GM13977 (cell line): ENCODE data around the gene ITCH.
A peak's percentile ranks its signal among the peaks of the same experiment; 100 is the strongest.

ENCODE experiments used
- DNase-seq: peaks from one replicate; pipeline ENCODE4 v3.0.0; 2012; ENCODE audit warnings: low spot score
- in situ Hi-C: fragments of 300-500 bp; cut with MboI; formaldehyde crosslinking; loops from one replicate; pipeline ENCODE4 v1.12.0; 2022; ENCODE audit warnings: low sequenced_read_pairs, low pct_unique_long_range_greater_than_20kb, mixed read lengths, inconsistent platforms; ENCODE audit not compliant: unreplicated experiment
- TF ChIP-seq, protein P1 (sequence below): IDR thresholded peaks from 2 replicates; pipeline ENCODE4 v1.5.1; 2012; ENCODE audit warnings: mild to moderate bottlenecking, control low read depth; ENCODE audit not compliant: insufficient read depth; ENCODE audit errors: extremely low read depth, missing control alignments

The ITCH gene

DNA sequence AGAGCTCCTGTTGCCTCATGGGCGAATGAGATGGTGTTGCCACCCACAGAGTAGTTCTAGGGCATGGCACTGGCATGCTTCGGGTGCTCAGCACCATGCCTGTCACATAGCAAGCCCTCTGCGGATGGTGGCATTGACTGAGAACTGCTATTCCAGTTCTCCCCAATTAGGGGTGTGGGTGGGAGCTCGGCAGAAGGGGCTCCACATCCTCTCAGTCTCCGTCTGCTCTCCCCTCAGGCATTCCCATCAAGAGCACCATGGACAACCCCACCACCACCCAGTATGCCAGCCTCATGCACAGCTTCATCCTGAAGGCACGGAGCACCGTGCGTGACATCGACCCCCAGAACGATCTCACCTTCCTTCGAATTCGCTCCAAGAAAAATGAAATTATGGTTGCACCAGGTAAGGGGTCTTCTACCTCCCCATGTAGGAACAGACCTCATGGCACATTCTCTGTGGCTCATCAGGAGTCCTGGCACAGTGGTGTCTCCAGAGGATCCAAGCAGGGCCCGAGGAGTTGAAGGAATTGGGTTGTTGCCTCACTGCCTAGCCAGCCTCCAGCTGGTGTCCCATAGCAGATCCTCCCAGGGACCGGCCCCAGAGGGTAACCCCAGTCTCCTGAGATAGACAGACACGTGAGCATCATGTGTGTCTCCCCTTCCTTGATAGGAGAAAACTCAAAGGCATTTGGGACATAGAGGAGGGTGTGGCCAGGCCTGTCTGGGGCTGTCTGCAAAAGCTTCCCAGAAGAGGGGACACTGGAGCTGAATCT lies 171.5 kb downstream of the ITCH start:
- DNase-seq = no peak
- TF ChIP-seq, protein P1, sequence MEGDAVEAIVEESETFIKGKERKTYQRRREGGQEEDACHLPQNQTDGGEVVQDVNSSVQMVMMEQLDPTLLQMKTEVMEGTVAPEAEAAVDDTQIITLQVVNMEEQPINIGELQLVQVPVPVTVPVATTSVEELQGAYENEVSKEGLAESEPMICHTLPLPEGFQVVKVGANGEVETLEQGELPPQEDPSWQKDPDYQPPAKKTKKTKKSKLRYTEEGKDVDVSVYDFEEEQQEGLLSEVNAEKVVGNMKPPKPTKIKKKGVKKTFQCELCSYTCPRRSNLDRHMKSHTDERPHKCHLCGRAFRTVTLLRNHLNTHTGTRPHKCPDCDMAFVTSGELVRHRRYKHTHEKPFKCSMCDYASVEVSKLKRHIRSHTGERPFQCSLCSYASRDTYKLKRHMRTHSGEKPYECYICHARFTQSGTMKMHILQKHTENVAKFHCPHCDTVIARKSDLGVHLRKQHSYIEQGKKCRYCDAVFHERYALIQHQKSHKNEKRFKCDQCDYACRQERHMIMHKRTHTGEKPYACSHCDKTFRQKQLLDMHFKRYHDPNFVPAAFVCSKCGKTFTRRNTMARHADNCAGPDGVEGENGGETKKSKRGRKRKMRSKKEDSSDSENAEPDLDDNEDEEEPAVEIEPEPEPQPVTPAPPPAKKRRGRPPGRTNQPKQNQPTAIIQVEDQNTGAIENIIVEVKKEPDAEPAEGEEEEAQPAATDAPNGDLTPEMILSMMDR = no peak
- in situ Hi-C loops = loop anchor here (10.0 kb wide), 1 partner anchor 230 kb away; no protein-coding TSS in a partner anchor

DNA sequence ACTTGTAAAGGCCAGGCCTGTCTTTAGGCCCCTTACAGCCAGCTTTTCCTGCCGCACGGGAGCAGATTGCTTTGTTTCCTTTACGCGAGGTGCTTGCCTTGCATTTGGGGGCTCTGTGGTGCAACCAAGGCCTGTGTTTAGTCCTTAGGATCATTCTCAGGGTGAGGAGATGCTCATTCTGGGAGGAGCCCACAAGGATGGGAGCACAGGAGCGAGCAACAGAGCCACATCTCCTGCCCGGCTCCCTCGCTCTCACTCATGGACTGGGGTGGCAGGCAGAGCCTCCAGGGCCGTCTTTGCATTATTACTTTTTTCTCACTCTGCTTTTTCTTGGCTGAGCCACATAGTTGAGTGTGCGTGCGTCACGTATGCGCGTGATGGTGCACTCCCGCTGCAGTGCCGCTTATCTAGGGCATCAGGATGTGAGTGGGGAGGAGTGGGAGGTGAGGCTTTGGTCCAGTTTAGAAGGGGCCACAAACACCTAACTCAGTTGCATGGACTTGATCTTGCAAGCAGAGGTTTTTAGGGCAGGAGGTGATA lies 172.3 kb downstream of the ITCH start:
- in situ Hi-C loops = loop anchor here (10.0 kb wide), 1 partner anchor 229 kb away; no protein-coding TSS in a partner anchor
- TF ChIP-seq, protein P1 = no peak
- no peak for DNase-seq

DNA sequence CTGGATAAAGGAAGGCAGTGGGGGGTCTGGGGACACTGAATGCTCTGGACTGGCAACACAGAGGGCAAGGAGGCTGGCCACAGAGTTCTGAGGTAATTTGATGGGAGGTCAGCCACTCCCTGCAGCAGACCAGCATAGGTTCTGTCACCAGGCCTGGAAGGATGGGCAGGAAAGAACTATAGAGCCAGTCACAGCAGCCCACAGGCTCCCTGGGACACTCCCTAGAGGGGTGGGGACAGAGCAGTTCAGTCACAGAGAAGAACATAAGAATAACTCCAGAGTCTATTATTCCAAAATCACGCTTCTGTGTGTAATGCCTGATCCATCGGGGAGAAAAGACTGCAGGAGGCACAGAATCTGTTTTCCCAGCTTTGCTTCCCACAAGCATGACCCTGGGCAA lies 172.8 kb downstream of the ITCH start:
- in situ Hi-C loops = loop anchor here (10.0 kb wide), 1 partner anchor 229 kb away; no protein-coding TSS in a partner anchor
- TF ChIP-seq, protein P1 = no peak

DNA sequence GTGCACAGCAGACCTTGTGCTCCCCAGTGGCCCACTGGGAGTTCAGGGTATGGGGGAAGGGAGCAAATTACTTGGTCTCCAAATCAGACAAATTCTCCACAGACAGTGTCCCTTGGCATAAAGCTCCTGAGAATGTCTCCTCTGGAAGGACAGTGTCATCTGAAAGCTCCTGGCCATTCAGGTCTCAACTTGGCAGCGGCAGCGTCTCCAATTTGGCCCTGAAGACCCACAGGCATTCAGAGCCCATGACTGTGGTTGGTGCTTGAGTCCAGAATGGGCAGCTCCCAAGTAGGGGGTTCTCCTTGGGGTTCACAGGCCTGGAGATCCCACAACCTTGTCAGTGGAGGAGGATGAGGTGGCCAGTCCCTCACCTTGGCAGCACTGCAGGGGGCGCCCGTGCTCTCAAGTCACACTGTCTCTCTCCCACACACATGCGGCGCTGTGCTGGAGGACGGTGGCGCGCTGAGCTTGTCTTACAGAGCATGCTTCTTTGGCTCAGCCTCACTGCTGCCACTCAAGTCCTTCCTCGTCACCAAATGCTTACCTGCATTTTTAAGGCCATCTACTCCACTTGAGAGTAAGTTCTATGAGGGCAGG lies 173.8 kb downstream of the ITCH start:
- in situ Hi-C loops = loop anchor here (10.0 kb wide), 1 partner anchor 228 kb away; no protein-coding TSS in a partner anchor
- no peak for DNase-seq
- TF ChIP-seq, protein P1 = peak; percentile 58

More for the DNA sequence above, 172.8 kb downstream of the ITCH start:
- DNase-seq = no peak

DNA sequence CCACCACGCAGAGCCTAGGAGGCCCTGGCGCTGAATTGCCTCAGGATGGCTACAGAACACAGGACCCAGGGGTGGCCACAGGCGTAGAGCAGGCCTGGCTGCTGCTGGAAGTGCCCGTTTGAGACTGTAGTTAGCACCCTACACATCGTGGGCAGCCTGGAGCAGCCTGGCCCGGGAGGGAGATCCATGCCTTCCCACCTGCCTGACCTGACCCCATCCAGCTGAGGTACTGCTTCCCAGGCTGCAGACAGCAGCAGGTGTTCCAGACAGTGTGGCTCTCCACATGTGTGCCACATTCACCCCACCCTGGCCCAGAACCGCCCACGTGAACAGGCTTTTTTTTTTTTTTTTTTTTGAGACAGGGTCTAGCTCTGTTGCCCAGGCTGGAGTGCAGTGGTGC lies 174.6 kb downstream of the ITCH start:
- TF ChIP-seq, protein P1 = no peak
- in situ Hi-C loops = loop anchor here (10.0 kb wide), 1 partner anchor 227 kb away; no protein-coding TSS in a partner anchor
- no peak for DNase-seq

DNA sequence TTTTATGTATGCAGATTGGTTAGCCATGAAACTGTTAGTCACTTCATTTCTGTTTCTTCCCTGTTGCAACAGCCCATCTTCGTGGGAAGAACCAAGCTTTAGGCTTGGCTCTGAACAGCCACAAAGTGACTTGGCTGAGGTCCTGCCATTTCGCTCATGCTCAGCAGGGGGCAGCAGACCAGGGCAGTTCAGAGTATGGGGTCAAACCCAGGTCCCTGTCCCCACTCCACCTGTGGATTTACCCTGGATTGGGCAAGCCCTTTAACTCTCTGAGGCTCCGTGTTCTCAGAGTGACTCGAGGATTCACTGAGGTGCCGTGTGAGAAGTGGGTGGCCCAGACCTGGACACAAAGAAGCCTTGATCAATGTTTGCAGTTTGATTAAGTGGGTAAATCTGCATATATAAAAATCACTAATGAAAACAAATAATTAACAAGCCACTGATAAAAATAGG lies 175.6 kb downstream of the ITCH start:
- peak; percentile 66 for DNase-seq
- TF ChIP-seq, protein P1 = peak; percentile 89
- in situ Hi-C loops = loop anchor here (10.0 kb wide), 1 partner anchor 226 kb away; no protein-coding TSS in a partner anchor
